NCI-H128 (cell line): ENCODE data around the gene TMEM207.

ENCODE experiments used
- DNase-seq: peaks from one replicate; lab custom pipeline; 2025; ENCODE audit not compliant: unreplicated experiment; lab: John Stamatoyannopoulos, UW

The TMEM207 gene

GRCh38 chr3:190385731-190386688 lies 63.7 kb downstream of the TMEM207 start:
- no peak for DNase-seq

DNA sequence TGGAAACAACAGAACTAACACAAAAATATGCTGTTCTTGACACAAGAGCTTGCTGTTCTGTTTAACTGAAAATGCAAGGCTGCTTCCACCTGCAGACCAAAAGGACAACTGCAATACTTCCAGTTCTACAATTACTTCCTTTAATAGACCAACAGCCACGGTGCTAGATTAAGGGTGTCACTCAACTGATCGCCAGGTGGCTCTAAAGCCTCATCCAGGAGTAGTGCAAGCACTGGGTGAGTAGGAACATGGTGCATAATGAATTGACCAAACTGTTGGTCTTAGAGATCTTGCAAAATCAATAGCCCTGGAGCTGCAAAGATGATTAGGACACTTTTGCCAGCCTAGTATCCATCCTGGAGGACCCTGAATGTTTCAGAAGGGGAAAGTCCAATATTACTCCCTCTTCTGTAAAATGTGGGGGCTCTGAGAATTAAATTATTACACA lies 65.4 kb downstream of the TMEM207 start:
- no peak for DNase-seq

DNA sequence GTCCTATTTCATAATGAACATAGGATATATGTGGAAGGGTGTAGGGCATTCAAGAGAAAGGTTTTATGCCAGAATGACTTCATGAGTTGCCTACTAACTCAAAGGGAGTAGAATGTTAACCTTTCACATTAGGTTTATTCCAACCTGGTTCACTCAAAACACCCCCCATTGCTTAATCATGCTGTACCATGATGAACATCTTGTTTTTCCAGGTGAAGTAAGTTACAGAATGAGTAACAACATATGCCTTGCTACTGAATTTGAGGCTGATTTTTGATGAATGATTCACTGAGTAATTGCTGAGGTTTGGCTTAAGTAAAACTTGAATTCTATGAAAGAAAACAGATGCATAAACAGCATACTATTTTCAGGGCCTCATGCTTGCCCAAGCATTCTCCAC lies 67.6 kb downstream of the TMEM207 start:
- DNase-seq = no peak

GRCh38 chr3:190381441-190381840 lies 68.3 kb downstream of the TMEM207 start:
- no peak for DNase-seq

GRCh38 chr3:190380184-190380583 lies 69.5 kb downstream of the TMEM207 start:
- DNase-seq = no peak
